ENCODE results near the gene PLCB3.
"Not testable (repeated sequence)": the region's sequence is repeated elsewhere in the genome, so short reads cannot be mapped to it uniquely, and the experiment has no call there.

Gene PLCB3

GRCh38 chr11:64314805-64315561, 63.7 kb downstream of the PLCB3 start:
- peaks cover 43% of the 10 kb centered on the region; the same call in 1 of the 2 replicates for H3K36me3 ChIP-seq (ENCODE audit: insufficient read depth, low read length)
- no peak overlapping the region for H3K4me3 ChIP-seq (ENCODE audit: low read depth, low read length, poor library complexity, severe bottlenecking)
- H2AFZ ChIP-seq (ENCODE audit: low read length) = no peak overlapping the region
- no peak overlapping the region for H3K27ac ChIP-seq (ENCODE audit: low read depth, low read length, poor library complexity, severe bottlenecking)
- no peak overlapping the region for H3K9ac ChIP-seq (ENCODE audit: low read length)
- H3K9me2 ChIP-seq (ENCODE audit: low read depth, low read length) = no peaks in the 10 kb centered on the region
- H3F3A ChIP-seq (ENCODE audit: insufficient read depth, low read length) = no peaks in the 10 kb centered on the region
- H3K9me3 ChIP-seq (ENCODE audit: low read length) = no peaks in the 10 kb centered on the region
- H4K20me1 ChIP-seq (ENCODE audit: insufficient read depth, low read length) = no peaks in the 10 kb centered on the region
- H3K79me2 ChIP-seq (ENCODE audit: insufficient read depth, low read length) = no peaks in the 10 kb centered on the region
- peaks cover 18% of the 10 kb centered on the region for H3K4me1 ChIP-seq (ENCODE audit: insufficient read depth, low read length, severe bottlenecking)
- TF ChIP-seq CTCF (IDR thresholded peaks at IDR 0.05; ENCODE audit: low read length) (no peak), EZH2 (IDR thresholded peaks at IDR 0.05; ENCODE audit: borderline replicate concordance, low read length) (no peak)
- H3K4me2 ChIP-seq (ENCODE audit: low read length) = no peak overlapping the region
- H3K27me3 ChIP-seq (ENCODE audit: insufficient read depth, low read length) = no peaks in the 10 kb centered on the region

GRCh38 chr11:64315667-64316526, 64.6 kb downstream of the PLCB3 start:
- not testable (repeated sequence) for H4K20me1 ChIP-seq (ENCODE audit: insufficient read depth, low read length); H3F3A ChIP-seq (ENCODE audit: insufficient read depth, low read length)

GRCh38 chr11:64316672-64317324, 65.5 kb downstream of the PLCB3 start:
- no peaks in the 10 kb centered on the region for H3K27me3 ChIP-seq (ENCODE audit: insufficient read depth, low read length)
- no peaks in the 10 kb centered on the region for H3F3A ChIP-seq (ENCODE audit: insufficient read depth, low read length)
- peak overlapping the region; percentile 73 for H3K4me2 ChIP-seq (ENCODE audit: low read length)
- H4K20me1 ChIP-seq (ENCODE audit: insufficient read depth, low read length) = no peaks in the 10 kb centered on the region
- no peaks in the 10 kb centered on the region for H3K9me3 ChIP-seq (ENCODE audit: low read length)
- H3K36me3 ChIP-seq (ENCODE audit: insufficient read depth, low read length) = peaks cover 47% of the 10 kb centered on the region; the same call in 1 of the 2 replicates
- no peaks in the 10 kb centered on the region for H3K79me2 ChIP-seq (ENCODE audit: insufficient read depth, low read length)
- peak overlapping the region; percentile 94 for H3K27ac ChIP-seq (ENCODE audit: low read depth, low read length, poor library complexity, severe bottlenecking)
- H3K4me3 ChIP-seq (ENCODE audit: low read depth, low read length, poor library complexity, severe bottlenecking) = peak overlapping the region; percentile 89
- H3K9ac ChIP-seq (ENCODE audit: low read length) = peak overlapping the region; percentile 91
- no peak overlapping the region for H2AFZ ChIP-seq (ENCODE audit: low read length)
- TF ChIP-seq EZH2 (IDR thresholded peaks at IDR 0.05; ENCODE audit: borderline replicate concordance, low read length) = no peak
- peak; percentile 28; the same call in 1 of the 2 replicates for TF ChIP-seq CTCF (IDR thresholded peaks at IDR 0.05; ENCODE audit: low read length)
- no peaks in the 10 kb centered on the region for H3K9me2 ChIP-seq (ENCODE audit: low read depth, low read length)
- H3K4me1 ChIP-seq (ENCODE audit: insufficient read depth, low read length, severe bottlenecking) = peaks cover 18% of the 10 kb centered on the region

More at GRCh38 chr11:64315667-64316526, 64.6 kb downstream of the PLCB3 start:
- H3K9me2 ChIP-seq (ENCODE audit: low read depth, low read length); H2AFZ ChIP-seq (ENCODE audit: low read length); H3K79me2 ChIP-seq (ENCODE audit: insufficient read depth, low read length); H3K27me3 ChIP-seq (ENCODE audit: insufficient read depth, low read length); H3K9me3 ChIP-seq (ENCODE audit: low read length): not testable (repeated sequence)
- Histone ChIP-seq H3K4me3 (ENCODE audit: low read depth, low read length, poor library complexity, severe bottlenecking) (peak overlapping the region; percentile 89), H3K36me3 (ENCODE audit: insufficient read depth, low read length) (peaks cover 41% of the 10 kb centered on the region; the same call in 1 of the 2 replicates), H3K9ac (ENCODE audit: low read length) (peak overlapping the region; percentile 91), H3K4me1 (ENCODE audit: insufficient read depth, low read length, severe bottlenecking) (peaks cover 18% of the 10 kb centered on the region), H3K27ac (ENCODE audit: low read depth, low read length, poor library complexity, severe bottlenecking) (peak overlapping the region; percentile 94), H3K4me2 (ENCODE audit: low read length) (peak overlapping the region; percentile 73)

Measured in OCI-LY1 (cell line).